ENCODE data around the gene CYP3A7. TPM values are rescaled to one million over a fixed set of nuclear protein-coding genes. Genes with fewer than 3 reads are reported as not detected.
A peak's percentile ranks its signal among the peaks of the same experiment; 100 is the strongest.

The CYP3A7 gene
- total and polyA plus RNA-seq, 2 donors from 2014 or later = 0.69 TPM; not detected in 1

DNA sequence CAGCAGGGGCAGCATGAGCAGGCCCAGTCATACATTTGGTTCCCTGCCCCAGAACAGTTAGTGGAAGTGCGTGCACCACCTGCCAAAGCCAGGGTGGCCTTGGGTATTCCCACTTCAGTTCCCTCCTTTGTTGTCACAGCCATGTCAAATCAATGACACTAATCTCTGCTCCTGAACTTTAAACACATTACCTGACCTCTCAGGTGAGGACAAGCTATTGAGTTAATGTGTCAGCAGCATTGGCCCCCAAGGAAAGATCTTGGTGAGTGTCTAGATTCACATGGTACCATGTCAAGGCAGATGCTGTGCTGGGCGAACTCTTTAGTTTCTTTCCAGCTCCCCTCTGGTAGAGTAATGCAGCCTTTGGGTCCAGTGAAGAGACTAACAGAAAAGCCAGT, 57.3 kb downstream of the CYP3A7 start:
- TF ChIP-seq, protein P1, sequence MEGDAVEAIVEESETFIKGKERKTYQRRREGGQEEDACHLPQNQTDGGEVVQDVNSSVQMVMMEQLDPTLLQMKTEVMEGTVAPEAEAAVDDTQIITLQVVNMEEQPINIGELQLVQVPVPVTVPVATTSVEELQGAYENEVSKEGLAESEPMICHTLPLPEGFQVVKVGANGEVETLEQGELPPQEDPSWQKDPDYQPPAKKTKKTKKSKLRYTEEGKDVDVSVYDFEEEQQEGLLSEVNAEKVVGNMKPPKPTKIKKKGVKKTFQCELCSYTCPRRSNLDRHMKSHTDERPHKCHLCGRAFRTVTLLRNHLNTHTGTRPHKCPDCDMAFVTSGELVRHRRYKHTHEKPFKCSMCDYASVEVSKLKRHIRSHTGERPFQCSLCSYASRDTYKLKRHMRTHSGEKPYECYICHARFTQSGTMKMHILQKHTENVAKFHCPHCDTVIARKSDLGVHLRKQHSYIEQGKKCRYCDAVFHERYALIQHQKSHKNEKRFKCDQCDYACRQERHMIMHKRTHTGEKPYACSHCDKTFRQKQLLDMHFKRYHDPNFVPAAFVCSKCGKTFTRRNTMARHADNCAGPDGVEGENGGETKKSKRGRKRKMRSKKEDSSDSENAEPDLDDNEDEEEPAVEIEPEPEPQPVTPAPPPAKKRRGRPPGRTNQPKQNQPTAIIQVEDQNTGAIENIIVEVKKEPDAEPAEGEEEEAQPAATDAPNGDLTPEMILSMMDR (IDR thresholded peaks at IDR 0.05; ENCODE audit: borderline replicate concordance, extremely low read depth, insufficient read depth) = no peak
- Histone ChIP-seq H3K27me3 (ENCODE audit: control insufficient read depth, insufficient read depth, low read length) (no peaks in the 10 kb centered on the region), H3K9ac (ENCODE audit: low read length in 3 of 3) (no peak overlapping the region), H3K4me3 (ENCODE audit: low read length in 3 of 3) (peak overlapping the region in 1 of 3 donors; percentile 51), H3K36me3 (ENCODE audit: control insufficient read depth in 2 of 3, insufficient read depth in 3 of 3, low read length in 3 of 3) (no peaks in the 10 kb centered on the region), H3K4me1 (ENCODE audit: control insufficient read depth in 2 of 3, insufficient read depth in 2 of 3, low read depth in 1 of 3, low read length in 3 of 3) (no peaks in the 10 kb centered on the region), H3K9me3 (ENCODE audit: control insufficient read depth in 2 of 3, insufficient read depth in 1 of 3, low read length in 3 of 3) (no peaks in the 10 kb centered on the region), H3K27ac (ENCODE audit: low read depth in 2 of 2, low read length in 2 of 2) (no peak overlapping the region)
- intact Hi-C loops (cut with DNase I) = no loop called here
- FAIRE-seq (no peak), DNase-seq (no peak)

DNA sequence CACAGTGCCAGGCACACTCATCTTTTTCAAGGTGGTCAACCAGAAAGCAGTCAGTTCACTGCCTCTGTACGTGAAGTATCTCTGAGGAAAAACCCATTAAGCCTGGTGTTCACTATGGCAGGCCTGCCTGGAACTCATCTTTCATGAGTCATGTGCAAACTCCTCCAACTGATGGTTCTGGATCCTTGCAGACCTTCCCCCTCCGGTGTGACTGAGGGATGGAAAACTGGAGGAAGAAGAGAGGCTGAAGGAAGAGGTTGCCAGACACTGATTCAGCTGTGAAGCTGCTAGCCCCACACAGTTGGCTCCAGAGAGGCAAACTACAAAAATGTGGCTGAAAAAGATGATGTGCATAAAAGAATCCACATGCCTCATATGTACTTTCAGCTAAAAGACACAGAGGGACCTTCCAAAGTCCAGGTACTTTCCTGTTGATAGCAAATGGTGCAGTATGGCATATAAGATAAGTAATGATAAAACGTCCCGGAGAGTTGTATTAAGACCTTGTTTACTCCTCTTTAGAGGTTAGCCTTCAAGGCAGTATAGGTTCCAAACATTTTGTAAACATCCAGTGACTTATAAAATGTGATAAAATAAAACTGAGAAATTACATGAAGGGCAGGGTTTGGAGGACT, 57.9 kb downstream of the CYP3A7 start:
- Histone ChIP-seq H3K27me3 (ENCODE audit: control insufficient read depth, insufficient read depth, low read length) (no peaks in the 10 kb centered on the region), H3K9ac (ENCODE audit: low read length in 3 of 3) (no peak overlapping the region), H3K4me3 (ENCODE audit: low read length in 3 of 3) (peak overlapping the region in 2 of 3 donors; percentile 21 to 51), H3K4me1 (ENCODE audit: control insufficient read depth in 2 of 3, insufficient read depth in 2 of 3, low read depth in 1 of 3, low read length in 3 of 3) (no peaks in the 10 kb centered on the region), H3K9me3 (ENCODE audit: control insufficient read depth in 2 of 3, insufficient read depth in 1 of 3, low read length in 3 of 3) (no peaks in the 10 kb centered on the region), H3K27ac (ENCODE audit: low read depth in 2 of 2, low read length in 2 of 2) (no peak overlapping the region), H3K36me3 (ENCODE audit: control insufficient read depth in 2 of 3, insufficient read depth in 3 of 3, low read length in 3 of 3) (peaks cover 0 to 2% (median 0%) of the 10 kb centered on the region in 3 donors)
- FAIRE-seq = no peak
- no peak for DNase-seq
- TF ChIP-seq, protein P1 (IDR thresholded peaks at IDR 0.05; ENCODE audit: borderline replicate concordance, extremely low read depth, insufficient read depth) = no peak
- intact Hi-C loops (cut with DNase I) = no loop called here

DNA sequence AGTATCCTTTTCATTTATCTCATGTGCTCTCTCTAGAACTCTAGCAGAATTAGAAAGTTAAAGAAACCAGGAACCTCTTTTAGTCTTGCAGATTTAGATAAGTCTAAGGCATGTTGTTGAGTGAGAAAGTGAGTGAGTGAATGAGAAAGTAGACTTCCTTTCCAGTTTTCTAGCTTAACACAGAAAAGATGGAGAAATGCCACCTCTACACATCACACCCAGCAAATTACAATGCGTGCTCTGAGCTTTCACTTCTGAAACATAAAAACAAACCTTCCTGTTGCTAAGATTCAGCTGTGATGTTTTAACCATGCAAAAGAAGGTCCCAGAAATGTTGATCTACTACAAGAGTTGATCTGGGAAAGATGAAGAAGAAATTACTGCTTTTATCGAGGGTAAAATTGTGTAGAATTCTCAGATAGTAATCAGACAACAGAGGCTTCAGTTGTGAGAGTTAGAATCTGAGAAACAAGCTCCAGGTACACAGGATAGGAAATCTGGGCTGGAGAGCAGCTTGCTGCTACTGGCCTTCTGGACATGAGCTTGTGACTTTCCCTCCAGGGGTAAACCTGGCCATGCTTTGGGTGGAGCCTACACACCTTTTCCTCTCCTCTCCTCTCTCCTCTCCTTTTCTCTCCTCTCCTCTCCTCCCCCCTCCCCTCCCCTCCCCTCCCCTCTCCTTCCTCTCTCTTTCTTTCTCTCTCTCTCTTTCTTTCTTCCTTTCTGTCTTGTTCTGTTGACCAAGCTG, 59.8 kb downstream of the CYP3A7 start:
- H3K4me3 ChIP-seq (ENCODE audit: low read length in 3 of 3) = no peak overlapping the region
- no peak for DNase-seq
- no peak for FAIRE-seq
- H3K27me3 ChIP-seq (ENCODE audit: control insufficient read depth, insufficient read depth, low read length) = no peaks in the 10 kb centered on the region
- intact Hi-C loops (cut with DNase I) = no loop called here
- TF ChIP-seq, protein P1 (IDR thresholded peaks at IDR 0.05; ENCODE audit: borderline replicate concordance, extremely low read depth, insufficient read depth) = no peak
- no peak overlapping the region for H3K9ac ChIP-seq (ENCODE audit: low read length in 3 of 3)
- H3K9me3 ChIP-seq (ENCODE audit: control insufficient read depth in 2 of 3, insufficient read depth in 1 of 3, low read length in 3 of 3) = no peaks in the 10 kb centered on the region
- H3K4me1 ChIP-seq (ENCODE audit: control insufficient read depth in 2 of 3, insufficient read depth in 2 of 3, low read depth in 1 of 3, low read length in 3 of 3) = no peaks in the 10 kb centered on the region
- peaks cover 0 to 9% (median 2%) of the 10 kb centered on the region in 3 donors for H3K36me3 ChIP-seq (ENCODE audit: control insufficient read depth in 2 of 3, insufficient read depth in 3 of 3, low read length in 3 of 3)
- H3K27ac ChIP-seq (ENCODE audit: low read depth in 2 of 2, low read length in 2 of 2) = no peak overlapping the region
